GM18858 (cell line): ENCODE results near the gene ABCA4.
"Not testable (repeated sequence)": the region's sequence is repeated elsewhere in the genome, so short reads cannot be mapped to it uniquely, and the experiment has no call there.

ENCODE experiments used
- ATAC-seq: cut with Tn5 transposase; IDR thresholded peaks from one replicate; pipeline ENCODE4 v1.9.1; 2021; ENCODE audit not compliant: unreplicated experiment

Gene ABCA4

DNA sequence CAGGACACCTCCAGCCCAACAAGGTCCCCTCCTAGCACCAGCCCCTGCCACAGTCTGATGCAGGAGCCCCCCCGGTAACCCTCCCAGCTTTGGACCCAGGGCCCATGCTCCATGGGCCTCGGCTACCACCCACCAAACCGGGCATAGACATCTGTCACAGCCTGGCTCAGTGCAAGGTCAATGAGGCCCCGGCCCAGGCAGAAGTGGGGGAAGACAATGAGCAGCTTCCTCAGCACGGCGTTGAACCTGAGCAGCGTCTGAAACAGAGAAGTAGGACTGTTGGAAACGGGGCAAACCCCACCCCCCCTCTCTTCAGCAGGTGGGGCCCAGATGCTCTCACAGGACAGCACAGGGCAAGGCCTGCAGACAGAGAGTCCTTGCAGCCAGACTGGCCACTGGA is 109.8 kb downstream of the ABCA4 start:
- ATAC-seq: no peak

DNA sequence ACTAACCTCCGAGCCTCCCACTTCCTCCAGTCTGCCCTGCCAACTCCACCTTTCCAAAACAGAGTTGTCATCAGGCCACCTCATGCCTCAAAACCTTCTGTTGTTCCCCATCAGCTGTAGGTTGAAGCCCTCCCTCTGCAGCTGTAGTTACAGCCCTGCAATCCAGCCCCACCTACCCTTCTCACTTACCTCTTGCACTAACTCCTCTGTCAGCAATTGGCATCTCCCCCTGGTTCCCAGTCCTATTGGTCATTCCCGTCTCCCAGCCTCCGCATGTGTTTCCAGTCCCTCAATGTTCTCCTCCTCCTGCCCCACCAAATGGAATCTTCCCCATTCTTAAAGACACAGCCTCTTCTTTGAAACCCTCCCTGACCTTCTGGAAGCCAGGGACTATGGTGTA is 111.6 kb downstream of the ABCA4 start:
- no peak for ATAC-seq

DNA sequence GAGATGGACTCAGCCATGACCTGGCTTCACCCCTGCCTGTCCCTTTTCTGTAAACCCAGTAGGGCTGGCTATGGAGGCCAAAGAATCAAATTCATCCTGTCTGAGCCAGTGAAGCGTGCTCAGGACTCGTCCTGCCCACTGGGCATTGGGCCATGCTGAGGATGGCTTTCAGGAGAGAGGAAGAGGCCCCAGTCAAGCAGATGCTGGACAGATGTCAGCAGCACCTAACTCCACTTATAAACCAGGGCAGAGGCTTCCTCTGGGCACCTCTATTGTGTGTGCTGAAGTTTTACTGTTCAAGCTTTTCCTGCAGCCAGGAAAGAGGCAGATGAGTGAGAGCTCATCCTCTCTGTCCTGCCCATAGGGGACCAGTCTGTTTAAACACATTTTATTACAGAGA is 114.3 kb downstream of the ABCA4 start:
- ATAC-seq: no peak

DNA sequence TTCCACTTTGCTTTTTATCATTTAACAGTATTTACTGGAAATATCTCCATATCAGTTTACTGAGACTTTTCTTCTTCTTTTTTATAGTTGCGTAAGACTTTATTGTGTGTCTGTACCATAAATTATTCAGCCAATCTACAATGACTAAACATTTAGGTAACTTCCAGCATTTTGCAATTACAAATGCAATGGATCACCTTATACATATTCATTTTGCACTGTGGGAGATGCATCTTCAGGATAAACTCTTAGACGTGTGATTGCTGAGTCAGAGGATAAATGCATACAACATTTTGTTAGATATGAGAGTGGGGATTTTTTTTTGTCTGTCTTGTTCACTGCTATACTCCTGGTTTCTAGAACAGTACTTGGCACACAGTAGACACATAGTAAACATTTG is 116.0 kb downstream of the ABCA4 start:
- no peak for ATAC-seq

DNA sequence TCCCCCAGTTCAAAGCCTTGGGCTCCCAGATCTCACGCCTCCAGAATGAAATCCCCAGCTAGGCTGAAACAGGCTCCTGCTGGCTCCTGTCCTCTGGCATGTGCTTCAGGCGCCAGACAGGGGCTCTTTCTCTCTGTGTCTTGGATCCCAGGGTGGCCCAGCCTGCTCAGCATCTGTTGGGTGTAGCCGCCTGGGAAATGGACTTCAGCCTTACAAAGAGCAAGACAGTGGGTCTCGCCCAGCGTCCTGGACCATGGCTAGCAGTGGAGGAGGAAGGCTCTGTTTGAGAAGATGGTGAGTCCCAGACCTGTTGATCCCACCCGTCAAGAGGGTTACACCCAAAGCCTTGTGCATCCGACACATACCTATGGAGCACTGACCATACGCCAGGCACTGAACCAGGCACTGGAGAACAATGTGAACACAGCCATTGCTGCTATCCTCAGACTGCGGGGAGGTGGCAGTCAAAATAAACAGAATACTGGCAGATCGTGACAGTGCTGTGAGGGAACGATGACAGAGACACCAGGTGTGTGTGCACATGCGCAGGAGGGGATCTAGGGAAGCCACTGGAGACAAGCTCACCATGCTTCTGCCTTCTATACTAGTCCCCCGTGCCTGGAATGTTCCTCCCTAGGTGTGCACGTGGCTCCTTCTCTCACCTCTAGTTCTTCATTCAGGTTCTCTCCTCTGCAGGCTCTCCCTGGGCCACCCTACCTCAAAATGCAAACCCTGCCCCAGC is 118.7 kb downstream of the ABCA4 start:
- ATAC-seq: no peak

DNA sequence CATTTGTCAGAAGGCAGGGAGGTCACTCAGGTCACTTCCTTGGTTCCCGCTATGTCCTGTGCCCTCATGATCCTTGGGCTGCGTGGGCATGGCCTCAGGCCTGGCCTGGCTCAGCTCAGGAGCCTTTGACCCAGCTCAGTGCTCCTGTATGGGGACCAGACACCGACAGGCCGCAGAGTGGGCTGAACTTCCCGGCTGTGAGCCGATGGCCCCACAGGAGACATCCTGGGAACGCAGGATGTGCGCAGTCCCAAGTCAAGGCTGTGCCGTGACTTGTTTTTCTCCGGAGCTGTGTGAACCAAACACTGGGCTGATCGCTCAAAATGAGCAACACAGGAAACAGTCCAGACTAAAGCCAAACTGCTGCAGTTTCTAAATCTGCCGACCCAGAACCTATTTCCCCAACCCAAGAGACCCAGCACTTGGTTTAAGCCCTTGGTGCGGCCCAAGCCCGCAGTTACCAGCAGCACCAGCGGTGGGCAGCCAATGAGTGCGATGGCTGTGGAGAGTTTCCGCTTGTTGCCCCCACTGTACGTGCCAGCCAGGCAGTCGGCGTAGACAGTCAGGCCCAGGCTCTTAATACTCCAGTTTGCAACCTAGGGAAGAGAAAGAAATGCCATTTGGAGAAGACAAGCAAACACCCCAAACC is 119.4 kb downstream of the ABCA4 start:
- no peak for ATAC-seq

DNA sequence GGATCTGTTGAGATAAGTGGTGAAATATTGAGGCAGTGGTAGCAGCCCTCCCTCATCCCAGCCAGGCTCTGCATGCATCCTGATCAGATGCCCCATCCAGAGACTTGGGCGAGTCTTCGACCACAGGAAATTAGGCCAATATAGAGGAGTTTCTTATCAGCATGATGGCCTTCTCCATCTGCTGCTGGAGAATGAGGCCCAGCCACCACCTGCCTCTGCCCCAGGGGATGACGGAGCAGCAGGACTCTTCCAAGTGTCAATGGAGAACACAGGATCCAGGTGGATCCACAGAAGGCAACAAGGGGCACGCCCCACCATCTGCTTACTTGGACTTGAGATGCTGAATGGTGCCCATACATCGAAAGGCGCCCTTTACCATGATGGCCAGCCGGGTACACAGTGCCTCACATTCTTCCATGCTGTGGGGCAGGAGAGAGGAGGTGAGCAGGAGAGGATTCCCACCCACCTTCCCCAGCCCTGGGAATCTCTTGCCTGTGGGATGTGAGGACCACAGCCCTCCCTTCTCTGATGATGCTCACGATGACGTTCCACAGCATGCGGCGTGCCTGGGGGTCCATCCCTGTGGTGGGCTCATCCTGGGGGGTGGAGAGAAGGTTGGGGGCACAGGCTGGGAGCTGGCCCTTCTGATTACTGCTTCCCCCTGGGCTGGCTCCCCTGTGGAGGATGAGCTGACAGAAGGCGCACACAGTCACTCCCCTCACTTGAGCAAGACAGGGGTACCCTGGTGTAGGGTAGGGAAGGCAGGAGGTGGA is 120.3 kb downstream of the ABCA4 start:
- ATAC-seq: no peak

DNA sequence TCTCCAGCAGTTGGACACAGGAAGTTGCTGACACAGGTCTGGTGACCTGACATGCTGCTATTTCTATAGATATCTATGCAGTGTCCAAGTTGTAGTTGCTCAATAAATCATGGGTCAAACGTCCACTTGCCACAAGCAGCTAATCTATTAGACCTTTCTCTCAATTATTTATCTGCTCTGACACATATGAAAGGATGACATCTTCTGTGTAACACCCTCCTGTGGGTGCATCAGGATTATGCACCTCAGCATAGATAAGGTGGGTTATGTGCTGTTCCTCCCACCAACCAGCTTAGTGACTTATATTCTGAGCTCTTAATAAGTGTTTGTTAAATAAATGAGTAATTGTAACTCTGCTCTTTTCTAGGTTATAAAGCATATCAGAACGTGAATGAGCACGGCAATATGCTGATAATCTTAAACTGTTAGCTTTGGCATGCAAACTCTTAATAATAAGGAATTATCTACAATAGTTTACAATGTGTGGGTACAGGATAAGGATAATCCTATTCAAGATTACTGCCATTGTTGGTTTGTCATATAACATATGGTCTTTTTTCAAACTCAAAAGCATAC is 121.0 kb downstream of the ABCA4 start:
- ATAC-seq: no peak

DNA sequence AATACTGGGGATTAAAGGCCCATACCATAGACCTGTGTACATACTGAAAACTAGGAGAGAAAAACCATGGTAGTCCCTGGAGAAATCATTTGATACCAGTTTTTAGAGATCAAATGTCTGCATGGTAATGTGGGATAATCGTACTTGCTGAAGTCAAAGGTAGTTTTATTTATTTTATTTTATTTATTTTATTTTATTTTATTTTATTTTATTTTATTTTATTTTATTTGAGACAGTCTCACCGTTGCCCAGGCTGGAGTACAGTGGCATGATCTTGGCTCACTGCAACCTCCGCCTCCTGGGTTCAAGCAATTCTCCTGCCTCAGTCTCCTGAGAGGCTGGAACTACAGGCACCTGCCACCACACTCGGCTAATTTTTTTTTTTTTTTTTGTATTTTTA is 122.4 kb downstream of the ABCA4 start:
- ATAC-seq: not testable (repeated sequence)

DNA sequence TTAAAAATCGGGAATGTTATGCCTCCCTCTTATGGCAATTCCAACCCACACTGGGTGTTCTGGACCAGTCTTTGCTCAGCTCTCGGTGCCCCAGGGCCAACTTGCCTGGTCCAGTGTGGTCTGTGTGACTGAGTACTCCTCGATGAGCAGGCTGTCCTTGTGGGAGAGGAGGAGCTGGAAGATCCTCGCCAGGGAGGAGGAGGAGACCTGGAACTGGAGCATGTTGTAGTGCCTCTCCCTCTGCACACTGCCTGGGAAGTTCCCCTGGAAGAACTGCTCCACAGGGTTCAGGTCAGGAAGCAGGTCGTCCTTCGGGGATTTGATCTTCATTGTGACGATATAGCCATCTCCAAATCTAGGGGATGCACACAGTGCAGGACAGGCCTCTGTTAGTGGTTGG is 123.2 kb downstream of the ABCA4 start:
- ATAC-seq: no peak

DNA sequence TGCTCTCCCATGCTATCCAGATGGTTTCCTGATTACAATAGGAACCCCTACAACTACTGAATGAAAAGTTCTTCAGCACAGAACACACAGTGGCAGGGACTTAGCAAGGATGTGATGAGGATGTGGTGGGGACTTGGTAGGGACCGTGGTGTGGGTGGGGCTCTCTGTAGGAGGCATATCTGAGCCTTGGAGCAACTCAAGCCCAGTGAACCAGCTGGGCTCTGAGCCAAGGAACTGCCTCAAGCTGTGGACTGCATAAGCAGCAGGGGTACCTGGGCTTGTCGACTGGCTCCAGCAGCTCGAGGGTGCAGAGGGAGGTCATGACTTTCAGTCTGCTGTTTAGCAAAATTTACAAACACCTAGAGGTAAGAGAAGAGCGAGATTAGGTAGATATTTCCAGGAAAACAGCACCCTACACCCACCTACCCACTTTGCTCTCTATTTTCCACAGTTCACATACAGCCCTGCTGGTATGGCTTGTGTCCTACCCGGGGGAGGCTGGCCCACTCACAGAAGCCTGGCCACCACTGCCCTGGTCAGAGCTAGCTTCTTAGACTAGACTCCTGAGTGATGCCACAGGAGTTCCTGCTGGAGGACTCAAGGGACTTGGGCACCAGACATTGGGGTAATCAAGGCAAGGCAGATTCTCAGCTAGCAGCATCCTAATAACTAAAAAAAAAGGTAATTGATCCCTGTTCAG is 125.0 kb downstream of the ABCA4 start:
- no peak for ATAC-seq

DNA sequence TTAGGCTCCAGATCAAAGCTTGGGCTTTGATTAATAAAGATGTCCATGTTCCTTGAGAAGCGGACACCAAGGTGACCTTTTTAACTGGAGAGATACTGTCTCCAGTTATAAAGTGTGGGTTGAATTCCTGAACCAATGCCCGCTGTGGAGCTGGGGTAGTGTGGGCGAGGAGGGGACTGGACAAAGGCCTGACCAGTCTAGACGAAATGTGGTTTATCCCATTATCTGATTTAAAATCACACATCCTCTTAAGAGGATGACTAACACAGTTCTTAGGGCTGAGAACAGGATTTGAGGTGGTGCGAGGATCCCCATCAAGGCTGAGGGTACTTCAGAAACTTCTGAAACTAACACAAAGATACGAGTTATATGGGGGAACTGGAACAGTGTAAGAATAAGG is 127.2 kb downstream of the ABCA4 start:
- ATAC-seq: no peak

DNA sequence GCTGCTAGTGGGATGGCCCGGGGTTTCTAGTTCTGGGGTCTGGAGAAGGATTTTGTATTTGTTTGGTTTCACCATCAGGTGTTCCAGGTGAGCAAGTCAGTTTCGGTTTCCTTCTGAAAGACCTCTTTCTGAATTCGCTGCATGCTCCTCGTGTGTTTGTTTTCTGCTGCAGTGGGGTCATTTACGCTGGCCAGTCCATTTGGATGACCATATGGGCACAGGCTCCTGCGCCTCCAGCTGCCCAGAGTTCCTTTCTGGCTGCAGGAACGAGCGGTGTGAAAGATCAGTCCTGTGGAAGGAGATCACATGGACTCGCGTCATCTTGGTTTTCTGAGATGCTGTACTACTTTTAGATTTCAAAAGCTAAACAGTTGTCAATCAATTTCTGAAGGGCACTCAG is 128.0 kb downstream of the ABCA4 start:
- ATAC-seq: no peak

DNA sequence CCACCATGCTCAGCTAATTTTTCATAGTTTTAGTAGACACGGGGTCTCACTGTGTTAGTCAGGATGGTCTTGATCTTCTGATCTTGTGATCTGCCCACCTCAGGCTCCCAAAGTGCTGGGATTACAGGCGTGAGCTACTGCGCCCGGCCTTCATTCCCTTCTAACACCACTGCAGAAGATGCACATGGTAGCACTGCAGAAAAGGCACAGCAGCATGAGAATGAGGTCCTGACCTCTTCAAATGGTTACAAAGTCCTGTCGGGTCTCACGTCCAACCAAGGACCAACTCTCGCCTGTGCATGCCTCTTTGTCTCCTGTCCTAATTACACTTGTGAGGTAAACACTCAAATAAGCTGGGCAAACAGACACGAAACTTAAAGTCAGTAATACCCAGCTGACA is 128.8 kb downstream of the ABCA4 start:
- no peak for ATAC-seq

DNA sequence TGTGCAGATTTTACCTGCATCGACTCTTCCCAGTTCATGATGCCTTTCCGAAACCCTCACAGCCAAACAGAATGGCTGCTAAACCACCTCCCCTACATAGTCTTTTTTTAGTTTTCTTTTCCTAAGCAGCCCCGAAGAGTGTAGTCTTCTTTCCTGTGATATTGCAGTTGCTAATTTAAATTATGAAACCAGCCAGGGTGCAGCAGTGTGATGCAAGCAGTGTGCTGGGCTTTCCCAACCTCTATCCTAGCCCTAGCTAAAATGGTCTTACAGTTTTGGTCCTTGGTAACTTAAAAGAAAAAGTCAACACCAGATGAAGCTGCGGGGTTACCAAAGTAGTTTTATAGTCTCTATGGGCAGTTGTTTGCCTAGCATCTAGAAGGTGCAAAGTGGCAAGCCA is 129.7 kb downstream of the ABCA4 start:
- no peak for ATAC-seq

DNA sequence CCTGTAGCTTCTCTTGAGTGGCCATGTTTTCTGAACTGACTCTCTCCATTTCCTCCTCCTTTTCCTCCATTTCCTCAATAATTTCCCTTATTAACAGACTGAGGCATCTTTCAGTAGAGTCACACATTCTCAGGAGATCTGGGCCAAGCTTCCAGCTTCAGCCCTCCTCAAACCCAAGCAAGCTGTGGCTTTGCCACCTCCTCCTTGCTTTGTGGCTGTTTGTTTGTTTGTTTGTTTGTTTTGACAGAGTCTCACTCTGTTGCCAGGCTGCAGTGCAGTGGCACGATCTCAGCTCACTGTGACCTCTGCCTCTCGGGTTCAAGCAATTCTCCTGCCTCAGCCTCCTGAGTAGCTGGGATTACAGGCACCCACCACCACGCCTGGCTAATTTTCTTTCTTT is 130.5 kb downstream of the ABCA4 start:
- not testable (repeated sequence) for ATAC-seq

DNA sequence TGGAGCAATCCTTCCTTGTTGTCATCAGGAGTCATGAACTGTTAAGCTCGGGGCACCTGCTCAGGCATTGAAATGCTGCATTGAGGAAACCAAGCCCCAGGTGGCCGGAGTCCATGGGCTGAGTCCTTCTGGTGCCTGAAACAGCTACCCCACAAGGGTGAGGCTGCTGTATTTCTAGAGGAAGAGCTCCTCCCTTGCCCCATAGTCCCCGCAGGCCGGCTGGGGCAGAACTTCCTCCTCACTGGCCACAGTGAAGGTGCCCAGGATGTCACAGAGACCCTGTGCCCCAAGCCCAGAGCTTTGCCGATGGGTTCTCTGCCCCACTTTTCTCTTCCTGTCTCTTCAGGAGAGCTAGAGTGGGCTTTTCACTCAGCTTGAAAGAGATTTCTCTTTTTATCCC is 130.9 kb downstream of the ABCA4 start:
- ATAC-seq: no peak

DNA sequence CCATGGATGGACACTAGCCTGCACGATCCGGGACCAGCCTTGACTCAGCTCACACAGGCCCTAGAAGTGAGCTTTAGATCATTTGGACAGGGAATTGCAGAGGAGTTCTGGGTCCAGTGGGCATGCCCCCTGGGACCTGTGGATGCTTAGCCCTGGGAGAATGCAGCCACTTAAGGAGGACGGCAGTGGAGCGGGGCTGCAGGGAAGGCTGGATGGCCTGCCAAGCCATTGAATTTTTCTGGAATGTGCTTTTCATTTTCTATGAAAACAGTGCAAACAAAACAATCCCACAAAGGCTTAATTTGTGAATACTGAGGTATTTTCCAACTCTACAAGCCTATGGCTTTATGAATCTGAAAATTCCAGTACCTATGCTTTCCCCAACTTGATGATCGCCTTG is 131.3 kb downstream of the ABCA4 start:
- ATAC-seq: no peak

DNA sequence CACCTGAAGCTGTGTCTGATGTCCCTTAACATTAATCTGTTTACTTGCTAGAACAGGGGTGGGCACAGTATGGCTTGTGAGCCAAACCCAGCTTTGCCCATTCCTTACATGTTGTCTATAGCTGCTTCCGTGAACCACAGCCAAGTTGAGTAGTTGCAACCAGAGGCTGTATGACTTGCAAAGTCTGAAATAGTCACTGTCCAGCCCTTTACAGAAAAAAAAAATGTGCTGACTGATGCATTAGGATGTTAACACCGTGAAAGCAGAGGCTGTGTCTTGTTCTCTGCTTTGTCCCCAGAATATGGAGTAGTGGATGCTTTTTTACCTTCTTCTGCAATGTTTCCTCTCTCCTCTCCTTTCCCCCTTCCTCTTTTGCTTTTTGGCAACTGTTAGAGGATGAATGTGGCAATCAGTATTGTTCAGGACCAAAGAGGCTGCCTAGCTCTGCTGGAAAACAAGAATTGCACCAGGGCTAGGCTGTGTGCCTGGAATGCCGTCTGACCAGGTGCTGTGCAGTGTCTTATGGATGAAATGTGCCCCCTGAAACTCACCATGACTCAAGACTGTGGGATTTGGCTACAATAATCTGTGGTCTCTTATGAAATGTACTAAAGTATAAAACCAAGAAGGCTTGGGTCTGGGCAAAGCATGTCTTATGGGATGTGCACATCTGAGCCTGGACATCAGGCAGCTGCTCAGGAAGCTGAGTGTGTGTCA is 132.2 kb downstream of the ABCA4 start:
- ATAC-seq: no peak

DNA sequence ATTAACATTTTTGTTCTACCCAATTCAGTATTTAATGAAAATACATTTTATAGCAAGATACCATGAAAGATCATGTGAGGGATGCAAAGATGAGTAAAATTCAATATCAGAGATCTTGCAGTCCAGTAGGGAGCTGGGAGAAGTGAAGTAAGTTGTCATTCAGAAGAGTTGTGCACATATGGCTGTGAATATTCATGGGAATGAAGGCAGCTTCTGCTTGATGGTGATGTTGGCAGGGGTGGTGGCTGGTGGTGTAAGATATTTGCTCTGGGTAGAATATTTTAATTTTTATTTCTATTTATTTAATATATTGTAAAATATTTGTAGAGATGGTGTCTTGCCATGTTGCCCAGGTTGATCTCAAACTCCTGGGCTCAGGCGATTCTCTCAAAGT is 139.7 kb downstream of the ABCA4 start:
- ATAC-seq: no peak
